BJ (cell line): ENCODE results near the gene CTSC. TPM values are rescaled to one million over a fixed set of nuclear protein-coding genes. Genes with fewer than 3 reads are reported as not detected.
"Not testable (repeated sequence)": the region's sequence is repeated elsewhere in the genome, so short reads cannot be mapped to it uniquely, and the experiment has no call there.

Experiments used
- CTCF ChIA-PET: fragments of 350-600 bp; formaldehyde crosslinking; extraction: SDS; loops from one replicate; lab custom pipeline; 2021; ENCODE audit warnings: antibody characterized with exemption, inconsistent platforms; lab: Yijun Ruan, JAX
- POLR2A ChIA-PET: fragments of 300-600 bp; sonication (Branson Sonifier 250); formaldehyde crosslinking; extraction: SDS; loops from one replicate; lab custom pipeline; 2021; ENCODE audit warnings: antibody characterized with exemption; lab: Charles Lee
- DNase-seq: peaks from one replicate; pipeline ENCODE4 v3.0.0-alpha.2; 2011; ENCODE audit warnings: low read depth
- H3K27me3 ChIP-seq: 2 replicates; pipeline ENCODE4 v1.6.0; 2011; ENCODE audit warnings: low read length; ENCODE audit not compliant: control insufficient read depth, insufficient read depth
- H3K36me3 ChIP-seq: 2 replicates; pipeline ENCODE4 v1.5.1; 2011; ENCODE audit warnings: low read length; ENCODE audit not compliant: control insufficient read depth, insufficient read depth
- H3K4me3 ChIP-seq: 2 replicates; pipeline ENCODE4 v1.5.1; 2011; ENCODE audit warnings: low read depth, mild to moderate bottlenecking, control low read depth, low read length
- CTCF ChIP-seq: IDR thresholded peaks from 2 replicates; pipeline ENCODE4 v1.5.1; 2011; ENCODE audit warnings: low read depth, mild to moderate bottlenecking, control low read depth, inconsistent platforms, low read length, moderate library complexity; ENCODE audit not compliant: insufficient read depth
- polyA plus RNA-seq: library from polyadenylated mRNA; depleted of rRNA; stranded (reverse); fragments of >200 nt; gene quantifications from 2 replicates; pipeline ENCODE4 v1.2.3, GENCODE V29; 2011

Gene CTSC
- polyA plus RNA-seq, 1 experiment: 175 TPM

- ChIA-PET CTCF (interaction anchor here (0.6 to 1.6 kb wide), 5 partner anchors 29 to 276 kb away, joined by 3 to 4 read pairs (median 3); no protein-coding TSS in a partner anchor), POLR2A (no interaction called here)
- no peak overlapping the region for H3K4me3 ChIP-seq
Observed at GRCh38 chr11:88327462-88328143, 9.9 kb downstream of the CTSC start.

GRCh38 chr11:88327061-88327460 lies 10.5 kb downstream of the CTSC start:
- TF ChIP-seq CTCF: no peak
- POLR2A ChIA-PET: no interaction called here
- DNase-seq: no peak
- Histone ChIP-seq H3K4me3 (no peak overlapping the region), H3K27me3 (no peaks in the 10 kb centered on the region), H3K36me3 (peaks cover 5% of the 10 kb centered on the region)
- CTCF ChIA-PET: interaction anchor here (0.6 to 1.4 kb wide), 4 partner anchors 29 to 276 kb away, joined by 3 to 4 read pairs (median 3); no protein-coding TSS in a partner anchor

More at GRCh38 chr11:88327462-88328143, 9.9 kb downstream of the CTSC start:
- Histone ChIP-seq H3K27me3 (no peaks in the 10 kb centered on the region), H3K36me3 (peaks cover 5% of the 10 kb centered on the region)
- DNase-seq: no peak
- no peak for TF ChIP-seq CTCF

GRCh38 chr11:88326099-88326498 lies 11.4 kb downstream of the CTSC start:
- POLR2A ChIA-PET: interaction anchor here (0.6 kb wide), 1 partner anchor 12 kb away, joined by 3 read pairs; the partner anchor contains the start of gene CTSC

GRCh38 chr11:88324562-88325345 lies 12.8 kb downstream of the CTSC start:
- ChIA-PET CTCF (interaction anchor here (1.4 kb wide), 1 partner anchor 13 kb away, joined by 5 read pairs; the partner anchor contains the start of gene CTSC), POLR2A (no interaction called here)
- DNase-seq: no peak
- TF ChIP-seq CTCF: no peak
- Histone ChIP-seq H3K4me3 (no peak overlapping the region), H3K27me3 (no peaks in the 10 kb centered on the region), H3K36me3 (no peaks in the 10 kb centered on the region)

More at GRCh38 chr11:88326099-88326498, 11.4 kb downstream of the CTSC start:
- Histone ChIP-seq H3K4me3 (no peak overlapping the region), H3K36me3 (0 out of 2 replicates have a peak, but pooled peaks cover 3% of the 10 kb centered on the region), H3K27me3 (no peaks in the 10 kb centered on the region)
- CTCF ChIA-PET: interaction anchor here (1.4 kb wide), 1 partner anchor 218 kb away, joined by 3 read pairs; no protein-coding TSS in a partner anchor
- TF ChIP-seq CTCF: no peak
- DNase-seq: no peak

GRCh38 chr11:88322881-88323280 lies 14.7 kb downstream of the CTSC start:
- H3K4me3 ChIP-seq, H3K27me3 ChIP-seq, DNase-seq, CTCF ChIA-PET, POLR2A ChIA-PET, H3K36me3 ChIP-seq: not testable (repeated sequence)

- H3K36me3 ChIP-seq, H3K4me3 ChIP-seq, H3K27me3 ChIP-seq, CTCF ChIA-PET, DNase-seq: not testable (repeated sequence)
- POLR2A ChIA-PET: interaction anchor here (0.7 kb wide), 1 partner anchor 217 kb away, joined by 3 read pairs; no protein-coding TSS in a partner anchor
Observed at GRCh38 chr11:88321412-88321811, 16.1 kb downstream of the CTSC start.
